Loucy (cell line): ENCODE results near the gene CHMP5.
A peak's percentile ranks its signal among the peaks of the same experiment; 100 is the strongest.

ENCODE experiments used
- H2AFZ ChIP-seq: fragments of 200-600 bp; sonication (generic); 2 replicates; pipeline ENCODE4 v1.6.0; 2016; ENCODE audit warnings: antibody characterized with exemption, mild to moderate bottlenecking, low read length, moderate library complexity
- H3F3A ChIP-seq: fragments of 200-600 bp; 2 replicates; pipeline ENCODE4 v1.6.0; 2016; ENCODE audit warnings: antibody characterized with exemption, low read depth, mild to moderate bottlenecking
- H3K27me3 ChIP-seq: fragments of 200-600 bp; sonication (generic); 2 replicates; pipeline ENCODE4 v1.6.1; 2014; ENCODE audit warnings: low read length, mild to moderate bottlenecking; ENCODE audit not compliant: insufficient read depth, poor library complexity, severe bottlenecking
- H3K36me3 ChIP-seq: fragments of 200-600 bp; sonication (generic); 2 replicates; pipeline ENCODE4 v1.6.1; 2016; ENCODE audit warnings: low read length; ENCODE audit not compliant: insufficient read depth
- H3K4me1 ChIP-seq: fragments of 200-600 bp; sonication (generic); 2 replicates; pipeline ENCODE4 v1.5.1; 2014; ENCODE audit warnings: low read length, mild to moderate bottlenecking; ENCODE audit not compliant: insufficient read depth, poor library complexity, severe bottlenecking
- H3K4me2 ChIP-seq: fragments of 200-600 bp; sonication (generic); 2 replicates; pipeline ENCODE4 v1.6.0; 2014; ENCODE audit warnings: antibody characterized with exemption, low read length, low read depth, mild to moderate bottlenecking; ENCODE audit not compliant: poor library complexity, severe bottlenecking
- H3K4me3 ChIP-seq: fragments of 200-600 bp; sonication (generic); 2 replicates; pipeline ENCODE4 v1.5.1; 2014; ENCODE audit warnings: low read length, mild to moderate bottlenecking, mixed read lengths; ENCODE audit not compliant: poor library complexity, severe bottlenecking
- H3K79me2 ChIP-seq: fragments of 200-600 bp; sonication (generic); 2 replicates; pipeline ENCODE4 v1.6.1; 2014; ENCODE audit warnings: low read length; ENCODE audit not compliant: insufficient read depth
- H3K9ac ChIP-seq: fragments of 200-600 bp; sonication (generic); 2 replicates; pipeline ENCODE4 v1.6.0; 2014; ENCODE audit warnings: mild to moderate bottlenecking, low read depth, low read length, moderate library complexity; ENCODE audit not compliant: poor library complexity, severe bottlenecking
- H3K9me2 ChIP-seq: fragments of 200-600 bp; sonication (generic); replicated peaks from 2 replicates; pipeline ENCODE4 v1.6.1; 2016; ENCODE audit warnings: low read depth, low read length, mixed read lengths
- H3K9me3 ChIP-seq: fragments of 200-600 bp; sonication (generic); 2 replicates; pipeline ENCODE4 v1.6.1; 2014; ENCODE audit warnings: mild to moderate bottlenecking, antibody characterized with exemption, low read length, low read depth; ENCODE audit not compliant: insufficient read depth
- H4K20me1 ChIP-seq: fragments of 200-600 bp; sonication (generic); 2 replicates; pipeline ENCODE4 v1.6.0; 2014; ENCODE audit warnings: antibody characterized with exemption, low read length, mild to moderate bottlenecking; ENCODE audit not compliant: insufficient read depth, poor library complexity, severe bottlenecking
- CTCF ChIP-seq: fragments of 200-600 bp; sonication (generic); conservative IDR thresholded peaks from 2 replicates; pipeline ENCODE4 v1.5.1; 2014; ENCODE audit warnings: mild to moderate bottlenecking, antibody characterized with exemption, low read length
- EZH2phosphoT487 ChIP-seq: fragments of 200-600 bp; IDR thresholded peaks from 2 replicates; pipeline ENCODE4 v1.6.1; 2018; ENCODE audit warnings: antibody characterized with exemption, mild to moderate bottlenecking, moderate library complexity, borderline replicate concordance

CHMP5 gene

DNA sequence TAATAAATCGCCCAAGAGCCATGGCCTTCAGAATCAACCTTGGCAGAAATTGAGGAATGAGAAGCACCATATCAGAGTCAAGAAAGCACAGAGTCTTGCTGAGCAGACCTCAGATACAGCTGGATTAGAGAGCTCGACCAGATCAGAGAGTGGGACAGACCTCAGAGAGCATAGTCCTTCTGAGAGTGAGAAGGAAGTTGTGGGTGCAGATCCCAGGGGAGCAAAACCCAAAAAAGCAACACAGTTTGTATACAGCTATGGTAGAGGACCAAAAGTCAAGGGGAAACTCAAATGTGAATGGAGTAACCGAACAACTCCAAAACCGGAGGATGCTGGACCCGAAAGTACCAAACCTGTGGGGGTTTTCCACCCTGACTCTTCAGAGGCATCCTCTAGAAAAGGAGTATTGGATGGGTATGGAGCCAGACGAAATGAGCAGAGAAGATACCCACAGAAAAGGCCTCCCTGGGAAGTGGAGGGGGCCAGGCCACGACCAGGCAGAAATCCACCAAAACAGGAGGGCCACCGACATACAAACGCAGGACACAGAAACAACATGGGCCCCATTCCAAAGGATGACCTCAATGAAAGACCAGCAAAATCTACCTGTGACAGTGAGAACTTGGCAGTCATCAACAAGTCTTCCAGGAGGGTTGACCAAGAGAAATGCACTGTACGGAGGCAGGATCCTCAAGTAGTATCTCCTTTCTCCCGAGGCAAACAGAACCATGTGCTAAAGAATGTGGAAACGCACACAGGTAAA, 30.0 kb downstream of the CHMP5 start:
- H3K9me3 ChIP-seq, result no peaks in the 10 kb centered on the region
- H3K9ac ChIP-seq, result no peak overlapping the region
- H2AFZ ChIP-seq, result no peak overlapping the region
- H3K9me2 ChIP-seq, result no peaks in the 10 kb centered on the region
- H3K4me2 ChIP-seq, result peak overlapping the region; percentile 64
- peaks cover 16% of the 10 kb centered on the region; the same call in 1 of the 2 replicates for H3K36me3 ChIP-seq
- H3K4me1 ChIP-seq, result peaks cover 61% of the 10 kb centered on the region
- H3K4me3 ChIP-seq, result no peak overlapping the region
- no peaks in the 10 kb centered on the region for H3K27me3 ChIP-seq
- peaks cover 3% of the 10 kb centered on the region for H3F3A ChIP-seq
- no peak for TF ChIP-seq CTCF
- TF ChIP-seq EZH2phosphoT487, result no peak
- peaks cover 92% of the 10 kb centered on the region for H3K79me2 ChIP-seq
- H4K20me1 ChIP-seq, result peaks cover 27% of the 10 kb centered on the region

DNA sequence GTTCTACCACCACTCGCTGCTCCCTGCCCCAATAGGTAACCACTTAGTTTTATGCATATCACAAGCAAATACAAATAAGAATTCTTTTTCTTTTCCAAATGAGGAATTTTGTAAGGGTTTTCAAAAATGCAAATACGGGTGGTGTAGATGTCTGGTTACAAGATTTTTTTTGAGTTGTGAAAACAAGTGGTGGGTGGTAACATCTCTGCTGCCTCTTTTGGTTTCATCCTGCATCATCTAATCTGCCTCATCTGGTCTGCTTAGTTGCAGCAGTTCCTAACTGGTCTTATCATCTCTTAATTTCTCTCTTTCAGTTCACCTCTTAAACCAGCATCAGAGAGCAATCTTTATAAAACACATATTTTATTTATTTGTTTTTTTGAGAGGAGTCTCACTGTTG, 30.7 kb downstream of the CHMP5 start:
- H3K4me2 ChIP-seq, result peak overlapping the region; percentile 64

DNA sequence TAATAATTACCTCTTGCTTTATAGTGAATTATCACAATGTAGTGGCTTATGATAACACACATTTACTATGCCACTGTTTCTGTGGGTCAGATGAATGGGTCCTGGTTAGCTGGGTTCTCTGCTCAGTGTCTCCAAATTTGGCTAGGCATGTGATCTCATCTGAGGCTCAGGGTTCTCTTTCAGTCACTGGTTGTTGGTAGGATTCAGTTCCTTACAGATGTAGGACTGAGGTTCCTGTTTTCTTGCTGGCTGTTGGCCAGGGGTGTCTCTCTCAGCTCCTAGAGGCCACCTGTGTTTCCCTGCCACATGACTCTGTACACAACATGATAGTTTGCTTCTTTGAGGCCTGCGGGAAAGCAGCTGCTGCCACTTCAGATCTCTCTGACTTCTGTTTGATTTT, 32.6 kb downstream of the CHMP5 start:
- Histone ChIP-seq H3K4me3 (peak overlapping the region; percentile 26), H3K27me3 (no peaks in the 10 kb centered on the region), H2AFZ (no peak overlapping the region), H3K36me3 (peaks cover 32% of the 10 kb centered on the region; the same call in 1 of the 2 replicates), H3K9me3 (no peaks in the 10 kb centered on the region), H3K4me2 (peak overlapping the region; percentile 64), H3K4me1 (peaks cover 60% of the 10 kb centered on the region), H3K9me2 (no peaks in the 10 kb centered on the region), H4K20me1 (peaks cover 23% of the 10 kb centered on the region), H3F3A (no peaks in the 10 kb centered on the region), H3K79me2 (peaks cover 80% of the 10 kb centered on the region), H3K9ac (peak overlapping the region; percentile 59)
- TF ChIP-seq CTCF (no peak), EZH2phosphoT487 (no peak)

More for the DNA sequence above, 30.7 kb downstream of the CHMP5 start:
- no peak overlapping the region for H2AFZ ChIP-seq
- H3K9me3 ChIP-seq, result no peaks in the 10 kb centered on the region
- peak overlapping the region; percentile 59 for H3K9ac ChIP-seq
- H3K9me2 ChIP-seq, result no peaks in the 10 kb centered on the region
- peaks cover 27% of the 10 kb centered on the region for H4K20me1 ChIP-seq
- H3K4me3 ChIP-seq, result no peak overlapping the region
- no peaks in the 10 kb centered on the region for H3F3A ChIP-seq
- H3K4me1 ChIP-seq, result peaks cover 67% of the 10 kb centered on the region
- peaks cover 95% of the 10 kb centered on the region for H3K79me2 ChIP-seq
- H3K36me3 ChIP-seq, result peaks cover 21% of the 10 kb centered on the region; the same call in 1 of the 2 replicates
- H3K27me3 ChIP-seq, result no peaks in the 10 kb centered on the region
- TF ChIP-seq CTCF, result no peak
- no peak for TF ChIP-seq EZH2phosphoT487
